ENCODE data around the gene RAB27A. TPM values are rescaled to one million over a fixed set of nuclear protein-coding genes. Genes with fewer than 3 reads are reported as not detected.
A peak's percentile ranks its signal among the peaks of the same experiment; 100 is the strongest.
"Not testable (repeated sequence)": the region's sequence is repeated elsewhere in the genome, so short reads cannot be mapped to it uniquely, and the experiment has no call there.

RAB27A gene
- total RNA-seq, 1 experiment from 2014 or later: 12.8 TPM

DNA sequence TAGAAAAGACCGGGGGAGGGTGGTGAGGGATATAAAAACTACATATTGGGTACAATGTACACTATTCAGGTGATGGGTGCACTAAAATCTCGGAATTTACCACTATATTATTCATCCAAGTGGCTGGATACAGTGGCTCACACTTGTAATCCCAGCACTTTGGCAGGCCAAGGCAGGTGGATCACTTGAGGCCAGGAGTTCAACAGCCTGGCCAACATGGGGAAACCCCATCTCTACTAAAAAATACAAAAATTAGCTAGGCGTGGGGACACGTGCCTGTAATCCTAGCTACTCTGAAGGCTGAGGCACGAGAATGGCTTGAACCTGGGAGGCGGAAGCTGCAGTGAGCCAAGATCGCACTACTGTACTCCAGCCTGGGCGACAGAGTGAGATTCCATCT, 37.4 kb downstream of the RAB27A start:
- DNase-seq (ENCODE audit: low read depth): not testable (repeated sequence)

GRCh38 chr15:55250941-55251340, 38.7 kb downstream of the RAB27A start:
- DNase-seq (ENCODE audit: low read depth): no peak

DNA sequence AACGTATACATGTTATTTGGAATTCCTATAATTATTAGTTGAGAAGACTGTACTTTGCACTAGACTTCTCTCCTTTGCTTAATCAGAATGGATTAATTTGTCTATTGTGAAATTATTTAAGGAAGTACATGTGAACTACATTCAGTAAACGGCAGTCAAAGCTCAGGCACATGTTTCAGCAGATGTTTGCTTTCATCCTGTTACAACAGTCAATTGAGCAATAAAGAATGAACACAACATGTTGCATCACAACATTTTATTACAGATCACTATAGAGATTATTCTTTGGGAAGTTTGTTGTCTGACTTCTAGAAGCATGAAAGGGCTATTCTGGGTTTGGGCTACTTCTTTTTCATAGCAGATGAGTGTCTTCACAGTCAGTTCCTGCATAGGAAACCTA, 39.2 kb downstream of the RAB27A start:
- no peak for DNase-seq (ENCODE audit: low read depth)

- not testable (repeated sequence) for DNase-seq (ENCODE audit: low read depth)
Measured at GRCh38 chr15:55249885-55250284, 39.7 kb downstream of the RAB27A start.

GRCh38 chr15:55248895-55249294, 40.7 kb downstream of the RAB27A start:
- DNase-seq (ENCODE audit: low read depth): no peak

GRCh38 chr15:55247766-55248427, 41.7 kb downstream of the RAB27A start:
- DNase-seq (ENCODE audit: low read depth): no peak

DNA sequence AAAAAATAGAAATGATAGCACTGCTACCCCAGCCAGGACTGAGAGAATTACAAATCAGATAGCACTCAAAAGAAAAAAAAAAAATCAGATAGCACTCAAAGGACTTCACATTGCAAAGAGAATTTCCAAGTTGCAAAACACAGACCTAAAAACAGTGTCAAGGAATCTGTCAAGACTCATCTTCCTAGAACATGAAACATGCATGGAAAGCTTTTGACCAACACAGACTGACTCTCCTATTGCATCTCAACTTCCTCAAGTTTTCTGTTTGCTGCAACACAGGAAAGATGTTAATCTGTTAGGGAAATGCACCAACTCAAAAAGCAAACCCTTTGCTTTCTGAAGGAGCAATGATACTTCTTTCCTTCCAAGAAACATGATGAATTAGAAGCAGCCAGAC, 42.3 kb downstream of the RAB27A start:
- DNase-seq (ENCODE audit: low read depth): no peak

GRCh38 chr15:55246567-55246966, 43.0 kb downstream of the RAB27A start:
- no peak for DNase-seq (ENCODE audit: low read depth)

- DNase-seq (ENCODE audit: low read depth): no peak
Measured at GRCh38 chr15:55245059-55245458, 44.6 kb downstream of the RAB27A start.

DNA sequence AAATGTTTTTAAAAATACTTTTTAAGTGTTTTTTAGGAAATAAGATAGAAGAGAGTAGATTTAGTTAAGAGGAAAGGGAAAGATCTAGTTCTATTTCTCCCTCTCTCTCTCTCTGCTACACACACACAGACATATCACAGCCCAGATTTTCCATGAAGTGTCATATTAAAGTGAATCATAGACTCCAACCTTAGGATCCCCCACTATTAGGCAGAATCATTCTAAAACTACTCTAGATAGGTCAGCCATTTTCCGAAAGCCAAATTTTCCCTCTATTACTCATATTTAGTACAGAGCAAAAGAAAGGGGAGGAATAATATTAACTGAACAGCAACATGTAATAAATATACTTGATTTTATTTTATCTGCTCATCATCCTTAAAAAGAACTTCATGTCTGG, 47.7 kb downstream of the RAB27A start:
- no peak for DNase-seq (ENCODE audit: low read depth)

DNA sequence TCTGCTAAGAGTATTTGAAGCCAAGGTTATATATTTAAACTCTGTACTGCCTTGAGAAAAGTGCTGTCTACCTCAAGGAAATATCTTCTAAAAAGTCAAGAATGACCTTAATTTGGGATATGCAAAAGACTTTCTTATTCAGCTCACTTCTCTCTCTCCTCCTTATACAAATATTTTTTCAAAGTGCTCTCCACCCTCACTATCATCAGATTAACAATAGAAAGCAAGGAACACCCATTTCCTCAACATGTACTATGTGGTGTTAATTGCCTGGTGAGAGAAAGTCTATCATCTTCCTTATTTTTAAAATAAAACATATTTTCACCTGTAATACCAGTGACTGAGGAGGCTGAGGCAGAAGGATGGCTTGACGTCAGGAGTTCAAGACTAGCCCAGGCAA, 48.4 kb downstream of the RAB27A start:
- no peak for DNase-seq (ENCODE audit: low read depth)

DNA sequence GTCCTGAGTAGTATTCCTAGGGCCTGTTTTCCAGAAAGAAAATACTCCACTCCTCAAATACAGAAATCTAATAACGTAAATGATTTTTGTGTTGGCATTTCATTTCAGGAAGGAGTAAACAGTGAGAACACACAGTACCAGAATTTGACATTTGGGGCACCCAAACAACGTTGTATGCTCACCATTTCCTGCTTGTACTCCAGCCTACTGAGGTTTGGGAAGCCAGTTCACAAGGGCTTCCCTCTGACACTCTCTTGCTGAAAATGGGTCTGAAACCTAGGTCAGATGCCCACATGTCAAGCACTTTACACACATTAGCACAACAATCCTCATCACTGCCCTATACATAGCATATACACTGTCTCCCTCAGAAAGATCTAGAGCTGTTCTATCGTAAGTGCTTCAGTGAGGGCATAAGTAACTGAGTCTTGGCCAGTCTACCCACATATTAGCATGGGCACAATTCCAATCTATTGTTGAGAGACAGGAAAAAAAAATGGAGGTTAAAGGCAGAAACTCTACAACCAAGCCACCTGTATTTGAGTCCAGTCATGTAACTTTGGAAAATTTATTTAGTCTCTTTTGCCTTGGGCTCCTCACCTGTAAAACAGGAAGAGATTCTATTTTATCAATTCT, 49.4 kb downstream of the RAB27A start:
- no peak for DNase-seq (ENCODE audit: low read depth)

DNA sequence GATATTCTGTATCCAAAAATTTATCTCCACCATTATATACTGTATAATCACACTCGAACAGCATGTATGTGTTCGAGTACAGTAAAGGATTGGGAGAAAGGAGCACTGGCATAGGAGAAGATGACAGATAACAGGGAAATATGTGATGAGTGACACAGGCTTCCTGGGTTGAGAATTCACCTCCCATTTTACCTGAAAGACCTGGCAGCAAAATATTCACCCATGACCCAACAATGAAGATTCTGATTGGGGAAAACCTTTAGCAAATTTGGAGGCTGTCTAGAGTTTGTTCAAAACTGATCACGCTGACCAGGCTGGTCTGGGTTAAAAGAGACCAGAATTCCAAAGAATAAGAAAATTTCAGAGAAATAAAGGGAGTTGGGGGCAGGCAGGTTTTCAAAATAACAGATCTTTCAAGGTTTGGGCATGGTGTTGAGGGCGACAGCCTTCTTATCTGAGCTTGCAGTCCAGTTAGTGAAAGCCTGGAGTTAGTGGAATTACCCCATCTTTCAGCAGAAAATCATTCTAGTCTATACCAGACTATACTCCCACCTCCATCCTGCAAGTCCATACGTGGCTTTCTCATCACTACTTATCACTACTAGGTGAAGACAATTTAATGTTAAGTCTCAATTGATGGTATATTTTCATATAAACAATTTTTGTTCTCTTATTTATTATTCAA, 50.0 kb downstream of the RAB27A start:
- no peak for DNase-seq (ENCODE audit: low read depth)

- no peak for DNase-seq (ENCODE audit: low read depth)
Measured at GRCh38 chr15:55238877-55239276, 50.7 kb downstream of the RAB27A start.

DNA sequence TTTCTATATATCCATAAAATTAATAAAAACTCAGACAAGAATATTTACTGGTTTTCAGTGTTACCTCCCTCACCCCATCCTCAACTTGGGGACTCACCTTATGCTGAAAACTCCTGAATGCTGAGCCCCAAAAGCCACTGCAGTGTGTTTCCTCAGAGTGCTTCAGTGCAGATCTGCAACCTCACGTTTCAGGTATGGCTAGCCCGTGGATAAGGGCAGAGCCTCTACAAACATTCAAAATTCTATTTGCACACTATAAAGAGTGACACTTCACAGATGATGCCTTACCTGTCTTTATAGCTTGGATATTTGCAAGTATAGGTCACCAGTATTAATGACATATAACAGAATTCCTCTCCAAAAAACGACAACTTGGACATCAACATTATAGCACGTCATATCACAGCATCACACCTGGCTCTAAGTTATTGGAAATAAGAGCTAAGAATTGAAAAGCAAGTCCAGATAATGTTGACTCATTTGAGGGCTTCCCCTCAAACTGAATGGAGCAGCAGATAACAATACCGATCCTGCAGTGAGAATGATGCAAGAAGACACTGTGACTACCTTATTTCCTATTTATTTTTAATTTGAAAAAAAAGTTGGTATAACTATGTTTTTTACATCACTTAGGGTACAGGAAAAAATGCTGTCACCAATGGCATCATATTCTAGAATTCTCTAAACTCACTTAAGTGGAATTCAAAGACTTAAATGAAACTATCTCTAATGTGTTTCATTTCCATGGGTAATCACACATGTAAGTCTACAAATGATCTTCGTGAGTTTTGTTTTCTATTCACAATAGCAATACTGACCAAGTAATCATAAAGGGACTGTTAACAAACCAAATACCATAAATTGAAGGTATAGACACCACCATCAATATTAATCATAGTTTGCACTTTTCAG, 52.1 kb downstream of the RAB27A start:
- no peak for DNase-seq (ENCODE audit: low read depth)

GRCh38 chr15:55235546-55236036, 54.0 kb downstream of the RAB27A start:
- no peak for DNase-seq (ENCODE audit: low read depth)

- DNase-seq (ENCODE audit: low read depth): no peak
Measured at GRCh38 chr15:55234800-55235104, 54.9 kb downstream of the RAB27A start.

GRCh38 chr15:55234104-55234799, 55.4 kb downstream of the RAB27A start:
- DNase-seq (ENCODE audit: low read depth): no peak

- DNase-seq (ENCODE audit: low read depth): no peak
Measured at GRCh38 chr15:55231455-55231854, 58.2 kb downstream of the RAB27A start.

DNA sequence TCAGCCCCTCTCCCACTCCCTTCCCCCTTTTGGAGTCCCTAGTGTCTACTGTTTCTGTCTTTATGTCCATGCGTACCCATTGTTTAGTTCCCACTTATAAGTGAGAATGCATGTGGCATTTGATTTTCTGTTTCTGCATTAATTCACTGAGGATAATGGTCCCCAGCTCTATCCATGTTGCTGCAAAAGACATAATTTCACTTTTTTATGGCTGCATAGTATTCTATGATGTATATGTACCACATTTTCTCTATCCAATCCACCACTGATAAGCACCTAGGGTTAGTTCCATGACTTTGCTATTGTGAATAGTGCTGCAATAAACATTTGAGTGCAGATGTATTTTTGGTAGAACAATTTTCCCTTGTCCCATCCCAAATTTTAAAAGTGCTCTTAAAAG, 58.7 kb downstream of the RAB27A start:
- no peak for DNase-seq (ENCODE audit: low read depth)

GRCh38 chr15:55230051-55230670, 59.5 kb downstream of the RAB27A start:
- peak; percentile 73 for DNase-seq (ENCODE audit: low read depth)
